ENCODE data around the gene FAHD2B. TPM values are rescaled to one million over a fixed set of nuclear protein-coding genes. Genes with fewer than 3 reads are reported as not detected.
"Not testable (repeated sequence)": the region's sequence is repeated elsewhere in the genome, so short reads cannot be mapped to it uniquely, and the experiment has no call there.

Gene FAHD2B
- total RNA-seq, 4 donors from 2014 or later = 7.5 to 24.2 (median 9.7) TPM

GRCh38 chr2:97045895-97046499, 48.7 kb downstream of the FAHD2B start:
- DNase-seq; H3K27ac ChIP-seq; H3K36me3 ChIP-seq; ATAC-seq; in situ Hi-C loops (cut with MboI; ENCODE audit: low sequenced_read_pairs in 4 of 4); H3K27me3 ChIP-seq; H3K4me3 ChIP-seq; H3K9me3 ChIP-seq; H3K4me1 ChIP-seq; intact Hi-C loops (cut with DNase I; ENCODE audit: low total_unique reads): not testable (repeated sequence)

Other genes with a start within 250 kb of the FAHD2B start
- 10 to 100 TPM; 25.8 to 50.6 (median 43.8) TPM for gene ANKRD39, start 236.9 kb downstream of the FAHD2B start, total RNA-seq
- gene SEMA4C, start 224.8 kb downstream of the FAHD2B start, total RNA-seq = 1 to 10 TPM; 3.2 to 8.6 (median 6.5) TPM
- under 1 TPM in 1 of 4 donors, not detected in 3; 0.84 TPM for gene FAM178B, start 108.3 kb downstream of the FAHD2B start, total RNA-seq
- gene ANKRD36, start 18.3 kb upstream of the FAHD2B start, total RNA-seq = 1 to 10 TPM in 3 of 4 donors, under 1 TPM in 1; 0.55 to 8.9 (median 2.7) TPM